ENCODE data around the gene WSCD2.

The WSCD2 gene

DNA sequence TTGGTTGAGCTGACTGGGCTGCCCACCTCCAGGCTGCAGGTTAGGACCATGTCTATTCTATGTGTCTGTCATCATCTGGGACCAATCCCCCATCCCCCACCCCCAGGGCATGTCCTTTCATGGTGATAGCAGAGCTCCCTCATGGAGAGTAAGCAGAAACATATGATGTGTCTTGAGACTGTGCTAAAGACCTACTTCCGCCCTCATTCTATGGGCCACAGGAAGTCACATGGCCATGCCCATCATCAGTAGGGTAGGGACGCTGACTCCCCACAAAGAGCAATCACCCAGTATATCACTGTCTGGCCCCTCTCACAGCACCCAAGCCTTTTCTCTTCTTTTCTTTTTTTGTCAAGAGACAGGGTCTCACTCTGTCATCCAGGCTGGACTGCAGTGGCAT lies 110.3 kb downstream of the WSCD2 start:
- DNase-seq (ENCODE audit: insufficient read length, low spot score) (no peak), FAIRE-seq (no peak)
- TF ChIP-seq POLR2A (IDR thresholded peaks at IDR 0.05; ENCODE audit: low read depth, low read length), result no peak

GRCh38 chr12:108240027-108240785 lies 111.1 kb downstream of the WSCD2 start:
- DNase-seq (ENCODE audit: insufficient read length, low spot score) (no peak), FAIRE-seq (no peak)
- no peak for TF ChIP-seq POLR2A (IDR thresholded peaks at IDR 0.05; ENCODE audit: low read depth, low read length)

DNA sequence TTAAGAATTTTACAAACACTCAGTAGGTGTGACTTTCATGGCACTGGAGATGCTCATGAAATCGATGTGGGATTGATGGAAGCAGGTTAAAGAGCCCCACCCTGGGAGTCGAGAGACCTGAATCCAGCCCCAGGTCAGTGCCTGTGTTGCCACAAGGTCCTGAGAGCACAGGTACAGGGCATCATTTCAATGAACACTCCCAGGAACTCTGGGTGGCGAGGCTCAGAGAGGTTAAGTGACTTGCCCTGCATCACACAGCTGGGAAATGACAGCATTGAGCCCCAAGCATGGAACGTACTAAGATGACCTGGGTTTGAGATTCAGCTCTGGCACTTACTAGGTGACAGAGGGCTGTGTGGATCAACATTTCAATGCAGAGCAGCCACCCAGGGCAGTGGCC lies 111.8 kb downstream of the WSCD2 start:
- no peak for TF ChIP-seq POLR2A (IDR thresholded peaks at IDR 0.05; ENCODE audit: low read depth, low read length)
- FAIRE-seq (no peak), DNase-seq (ENCODE audit: insufficient read length, low spot score) (no peak)

DNA sequence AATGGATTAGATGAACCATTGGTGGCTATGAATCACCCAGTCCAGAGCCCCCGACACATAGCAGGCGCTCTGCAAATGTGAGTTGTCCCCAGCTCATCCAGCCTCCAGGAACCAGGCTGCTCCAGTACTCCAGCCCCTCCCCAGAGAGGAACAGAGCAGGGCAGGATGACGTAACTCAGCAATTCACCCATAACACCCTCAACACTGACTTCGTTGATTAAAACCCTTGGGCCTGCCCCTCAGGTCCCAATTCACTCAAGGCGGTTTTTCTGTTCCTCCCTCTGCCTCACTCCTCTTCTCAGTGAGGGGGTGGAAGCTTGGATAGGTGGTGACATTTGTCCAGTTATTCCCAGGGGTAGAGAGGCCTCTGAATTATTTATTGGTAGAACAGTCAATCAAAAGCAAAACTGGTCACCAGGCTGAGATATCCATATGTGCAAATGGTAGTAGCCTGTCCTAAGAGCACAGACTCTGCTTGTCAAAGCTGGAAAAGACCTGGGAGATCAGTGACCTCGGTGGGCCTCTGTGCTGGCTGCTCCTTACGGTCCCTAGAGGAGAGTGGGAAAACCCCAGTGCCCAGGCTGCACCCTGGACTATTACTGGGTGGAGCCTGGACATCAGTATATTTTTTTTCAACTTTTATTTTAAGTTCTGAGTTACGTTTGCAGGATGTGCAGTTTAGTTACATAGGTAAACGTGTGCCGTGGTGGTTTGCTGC lies 113.1 kb downstream of the WSCD2 start:
- no peak for FAIRE-seq
- DNase-seq (ENCODE audit: insufficient read length, low spot score), result no peak
- no peak for TF ChIP-seq POLR2A (IDR thresholded peaks at IDR 0.05; ENCODE audit: low read depth, low read length)

DNA sequence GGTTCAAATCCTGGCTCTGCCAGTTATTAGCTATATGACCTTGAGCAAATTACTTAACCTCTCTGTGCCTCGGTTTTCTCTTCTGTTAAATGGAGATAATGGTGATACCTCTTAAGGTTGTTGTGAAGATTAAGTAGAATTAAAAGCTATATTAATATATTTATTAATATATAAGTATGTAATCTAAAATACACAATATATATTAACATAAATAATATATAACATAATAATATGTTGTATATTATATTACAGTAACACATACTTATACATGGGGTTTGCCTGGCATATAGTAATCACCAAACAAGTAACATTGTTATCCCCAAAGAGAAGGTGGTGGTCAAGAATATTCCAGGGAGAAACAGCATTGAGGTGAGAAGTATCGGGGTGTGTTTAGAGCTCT lies 118.0 kb downstream of the WSCD2 start:
- FAIRE-seq (no peak), DNase-seq (ENCODE audit: insufficient read length, low spot score) (no peak)
- TF ChIP-seq POLR2A (IDR thresholded peaks at IDR 0.05; ENCODE audit: low read depth, low read length), result no peak

GRCh38 chr12:108248011-108248410 lies 118.9 kb downstream of the WSCD2 start:
- TF ChIP-seq POLR2A (IDR thresholded peaks at IDR 0.05; ENCODE audit: low read depth, low read length), result no peak
- DNase-seq (ENCODE audit: insufficient read length, low spot score) (no peak), FAIRE-seq (no peak)

- no peak for DNase-seq (ENCODE audit: insufficient read length, low spot score)
- TF ChIP-seq POLR2A (IDR thresholded peaks at IDR 0.05; ENCODE audit: low read depth, low read length), result no peak
- no peak for FAIRE-seq
Measured at GRCh38 chr12:108252523-108252922, 123.4 kb downstream of the WSCD2 start.

GRCh38 chr12:108253540-108253939 lies 124.5 kb downstream of the WSCD2 start:
- DNase-seq (ENCODE audit: insufficient read length, low spot score), result no peak
- TF ChIP-seq POLR2A (IDR thresholded peaks at IDR 0.05; ENCODE audit: low read depth, low read length), result no peak
- FAIRE-seq, result no peak

GRCh38 chr12:108254030-108254429 lies 124.9 kb downstream of the WSCD2 start:
- TF ChIP-seq POLR2A (IDR thresholded peaks at IDR 0.05; ENCODE audit: low read depth, low read length), result no peak
- FAIRE-seq (no peak), DNase-seq (ENCODE audit: insufficient read length, low spot score) (no peak)

GRCh38 chr12:108254517-108255251 lies 125.6 kb downstream of the WSCD2 start:
- no peak for FAIRE-seq
- no peak for DNase-seq (ENCODE audit: insufficient read length, low spot score)
- no peak for TF ChIP-seq POLR2A (IDR thresholded peaks at IDR 0.05; ENCODE audit: low read depth, low read length)

DNA sequence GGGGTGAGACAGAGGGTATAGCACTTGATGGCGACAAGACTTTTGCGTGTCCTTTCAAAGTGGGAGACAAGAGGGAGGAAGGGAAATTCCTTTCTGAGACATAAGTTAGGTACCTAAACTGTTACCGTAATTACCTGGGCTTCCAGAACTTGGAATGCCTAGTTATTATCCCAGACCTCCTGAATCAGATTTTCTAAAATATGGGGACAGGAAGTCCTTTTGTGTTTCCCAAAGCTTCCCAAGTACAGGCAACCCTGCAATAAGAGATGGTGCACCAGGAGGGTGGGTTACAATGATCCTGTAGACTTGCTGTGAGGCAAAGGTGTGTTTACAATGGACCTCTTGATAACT lies 126.1 kb downstream of the WSCD2 start:
- no peak for FAIRE-seq
- no peak for DNase-seq (ENCODE audit: insufficient read length, low spot score)
- no peak for TF ChIP-seq POLR2A (IDR thresholded peaks at IDR 0.05; ENCODE audit: low read depth, low read length)

GRCh38 chr12:108257004-108257403 lies 127.9 kb downstream of the WSCD2 start:
- DNase-seq (ENCODE audit: insufficient read length, low spot score) (no peak), FAIRE-seq (no peak)
- no peak for TF ChIP-seq POLR2A (IDR thresholded peaks at IDR 0.05; ENCODE audit: low read depth, low read length)

DNA sequence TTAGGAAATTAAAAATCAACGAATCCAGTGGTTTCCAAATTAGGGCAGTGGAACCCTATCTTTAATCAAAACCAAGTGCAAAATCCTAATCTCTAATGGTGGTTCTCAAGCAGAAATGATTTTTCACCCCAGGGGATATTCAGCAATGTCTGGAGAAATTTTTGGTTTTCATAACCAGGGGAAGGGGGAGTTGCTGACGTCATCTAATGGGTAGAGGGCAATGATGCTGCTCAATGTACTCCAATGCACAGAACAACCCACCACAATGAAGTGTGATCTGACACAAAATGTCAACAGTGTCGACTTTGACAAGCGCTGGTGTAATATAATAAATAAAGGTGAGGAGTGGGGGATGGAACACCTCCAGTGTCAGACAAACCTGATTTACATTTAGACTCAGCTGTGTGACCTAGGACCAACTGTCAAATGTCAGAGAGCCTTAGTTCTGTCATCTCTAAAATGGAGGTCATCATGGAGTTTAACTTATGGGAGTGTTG lies 128.6 kb downstream of the WSCD2 start:
- DNase-seq (ENCODE audit: insufficient read length, low spot score), result no peak
- no peak for TF ChIP-seq POLR2A (IDR thresholded peaks at IDR 0.05; ENCODE audit: low read depth, low read length)
- FAIRE-seq, result no peak

DNA sequence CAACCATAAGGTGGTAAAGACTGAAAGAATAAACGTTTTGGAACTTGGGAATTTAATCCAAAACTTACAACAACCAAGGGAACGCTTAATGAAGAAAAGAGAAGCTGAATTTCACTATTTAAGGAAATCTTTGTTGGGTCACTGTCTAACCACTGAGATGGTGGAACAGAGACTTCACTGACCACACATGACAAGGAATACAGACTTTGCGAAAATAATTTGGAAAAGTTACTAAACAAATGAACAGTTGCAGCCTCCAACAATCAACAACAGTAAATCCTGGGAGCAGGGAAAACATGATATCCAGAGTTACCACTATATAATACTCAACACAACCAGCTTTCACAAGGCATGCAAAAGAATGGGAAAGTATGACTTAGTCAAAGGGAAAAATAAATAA lies 131.0 kb downstream of the WSCD2 start:
- DNase-seq (ENCODE audit: insufficient read length, low spot score) (no peak), FAIRE-seq (no peak)
- TF ChIP-seq POLR2A (IDR thresholded peaks at IDR 0.05; ENCODE audit: low read depth, low read length), result no peak
